Stimulated activated CD4-positive, alpha-beta T cell treated with anti-CD3 and anti-CD28 coated beads, TNF-alpha, amount 100 ng/mL, for 4 hours (primary cell): Measurements from ENCODE around the gene MYOF.

Source experiments
- DNase-seq, 3 experiments: peaks; one replicate each; pipeline ENCODE4 v3.0.0-alpha.2; 2020; ENCODE audit warnings: low read depth in 3 of 3

Gene MYOF, protein sequence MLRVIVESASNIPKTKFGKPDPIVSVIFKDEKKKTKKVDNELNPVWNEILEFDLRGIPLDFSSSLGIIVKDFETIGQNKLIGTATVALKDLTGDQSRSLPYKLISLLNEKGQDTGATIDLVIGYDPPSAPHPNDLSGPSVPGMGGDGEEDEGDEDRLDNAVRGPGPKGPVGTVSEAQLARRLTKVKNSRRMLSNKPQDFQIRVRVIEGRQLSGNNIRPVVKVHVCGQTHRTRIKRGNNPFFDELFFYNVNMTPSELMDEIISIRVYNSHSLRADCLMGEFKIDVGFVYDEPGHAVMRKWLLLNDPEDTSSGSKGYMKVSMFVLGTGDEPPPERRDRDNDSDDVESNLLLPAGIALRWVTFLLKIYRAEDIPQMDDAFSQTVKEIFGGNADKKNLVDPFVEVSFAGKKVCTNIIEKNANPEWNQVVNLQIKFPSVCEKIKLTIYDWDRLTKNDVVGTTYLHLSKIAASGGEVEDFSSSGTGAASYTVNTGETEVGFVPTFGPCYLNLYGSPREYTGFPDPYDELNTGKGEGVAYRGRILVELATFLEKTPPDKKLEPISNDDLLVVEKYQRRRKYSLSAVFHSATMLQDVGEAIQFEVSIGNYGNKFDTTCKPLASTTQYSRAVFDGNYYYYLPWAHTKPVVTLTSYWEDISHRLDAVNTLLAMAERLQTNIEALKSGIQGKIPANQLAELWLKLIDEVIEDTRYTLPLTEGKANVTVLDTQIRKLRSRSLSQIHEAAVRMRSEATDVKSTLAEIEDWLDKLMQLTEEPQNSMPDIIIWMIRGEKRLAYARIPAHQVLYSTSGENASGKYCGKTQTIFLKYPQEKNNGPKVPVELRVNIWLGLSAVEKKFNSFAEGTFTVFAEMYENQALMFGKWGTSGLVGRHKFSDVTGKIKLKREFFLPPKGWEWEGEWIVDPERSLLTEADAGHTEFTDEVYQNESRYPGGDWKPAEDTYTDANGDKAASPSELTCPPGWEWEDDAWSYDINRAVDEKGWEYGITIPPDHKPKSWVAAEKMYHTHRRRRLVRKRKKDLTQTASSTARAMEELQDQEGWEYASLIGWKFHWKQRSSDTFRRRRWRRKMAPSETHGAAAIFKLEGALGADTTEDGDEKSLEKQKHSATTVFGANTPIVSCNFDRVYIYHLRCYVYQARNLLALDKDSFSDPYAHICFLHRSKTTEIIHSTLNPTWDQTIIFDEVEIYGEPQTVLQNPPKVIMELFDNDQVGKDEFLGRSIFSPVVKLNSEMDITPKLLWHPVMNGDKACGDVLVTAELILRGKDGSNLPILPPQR (N-terminal part only)

DNA sequence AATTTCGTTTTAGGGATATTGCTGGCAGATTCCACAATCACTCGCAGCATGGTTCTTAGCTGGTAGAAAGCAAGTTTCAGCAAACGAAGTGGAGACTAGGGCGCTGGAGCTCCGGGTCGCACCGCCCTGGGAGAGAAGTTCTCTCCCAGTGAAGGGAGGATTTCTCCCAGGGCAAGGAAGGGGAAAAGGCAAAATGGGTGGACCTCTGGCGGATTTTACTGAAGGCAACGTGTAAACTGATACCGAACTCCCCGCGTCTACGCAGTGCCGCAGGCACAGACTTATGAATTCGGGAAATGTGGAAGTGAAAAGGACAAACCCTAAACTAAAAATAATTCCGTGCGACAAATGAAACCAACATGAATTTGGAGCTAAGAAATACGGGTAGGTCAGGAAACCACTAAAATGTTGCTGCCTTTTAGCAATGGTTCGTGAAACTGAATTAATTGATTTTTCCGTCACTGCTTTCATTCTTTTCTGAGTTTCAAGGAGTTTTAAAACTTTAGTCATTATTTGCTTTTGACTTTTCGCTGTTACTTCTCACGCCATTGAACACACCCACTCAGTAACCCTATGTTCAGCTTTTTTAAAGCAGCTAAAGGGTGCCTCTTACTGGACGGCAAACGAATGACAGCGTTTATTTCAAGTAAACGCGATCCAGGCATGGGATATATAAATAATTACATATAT lies at the start of gene MYOF:
Gene MYOF (minus strand): TSS at position 190 of the 690 bp plus-strand sequence. CDS start 140 bp downstream, at position 50.
- peak in 2 of 3 experiments; percentile 19 to 29 for DNase-seq

DNA sequence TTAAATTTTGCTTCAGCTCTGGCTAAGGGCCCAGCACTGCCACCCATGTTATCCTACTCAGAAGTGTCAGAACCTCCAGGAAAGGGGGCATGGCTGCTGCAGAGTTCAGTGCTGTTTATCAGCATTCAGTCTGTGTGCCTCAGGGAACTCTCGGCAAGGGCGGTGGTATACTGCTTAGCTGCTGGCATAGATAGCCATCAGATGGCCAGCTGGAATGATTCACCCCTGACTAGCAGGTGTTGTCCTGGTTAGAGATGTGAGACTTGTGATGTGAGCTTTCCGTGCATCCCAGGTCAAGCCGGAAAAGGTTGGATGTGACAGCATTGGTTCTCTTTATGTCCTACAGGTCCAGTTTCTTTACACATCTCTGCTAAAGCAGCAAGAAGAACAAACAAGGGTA lies 36.4 kb upstream of the MYOF start:
- DNase-seq, result no peak

DNA sequence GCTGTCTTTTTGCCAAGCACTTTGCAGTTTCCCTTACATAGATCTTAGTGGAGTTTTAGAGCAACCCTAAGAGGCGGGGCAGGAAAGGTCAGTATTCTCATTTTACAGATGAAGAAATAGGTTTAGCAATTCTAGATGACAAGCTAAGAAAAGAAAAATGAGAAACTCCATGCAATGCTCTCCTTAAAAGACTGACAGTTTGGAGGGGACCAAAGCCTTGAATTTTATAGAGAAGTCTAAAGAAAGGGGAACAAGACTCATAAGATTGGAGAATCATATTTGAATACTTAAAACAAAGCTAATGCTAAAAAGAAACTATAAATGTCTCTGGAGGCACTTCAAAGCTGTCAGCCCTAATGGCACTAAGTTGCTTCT lies 33.9 kb upstream of the MYOF start:
- no peak for DNase-seq

DNA sequence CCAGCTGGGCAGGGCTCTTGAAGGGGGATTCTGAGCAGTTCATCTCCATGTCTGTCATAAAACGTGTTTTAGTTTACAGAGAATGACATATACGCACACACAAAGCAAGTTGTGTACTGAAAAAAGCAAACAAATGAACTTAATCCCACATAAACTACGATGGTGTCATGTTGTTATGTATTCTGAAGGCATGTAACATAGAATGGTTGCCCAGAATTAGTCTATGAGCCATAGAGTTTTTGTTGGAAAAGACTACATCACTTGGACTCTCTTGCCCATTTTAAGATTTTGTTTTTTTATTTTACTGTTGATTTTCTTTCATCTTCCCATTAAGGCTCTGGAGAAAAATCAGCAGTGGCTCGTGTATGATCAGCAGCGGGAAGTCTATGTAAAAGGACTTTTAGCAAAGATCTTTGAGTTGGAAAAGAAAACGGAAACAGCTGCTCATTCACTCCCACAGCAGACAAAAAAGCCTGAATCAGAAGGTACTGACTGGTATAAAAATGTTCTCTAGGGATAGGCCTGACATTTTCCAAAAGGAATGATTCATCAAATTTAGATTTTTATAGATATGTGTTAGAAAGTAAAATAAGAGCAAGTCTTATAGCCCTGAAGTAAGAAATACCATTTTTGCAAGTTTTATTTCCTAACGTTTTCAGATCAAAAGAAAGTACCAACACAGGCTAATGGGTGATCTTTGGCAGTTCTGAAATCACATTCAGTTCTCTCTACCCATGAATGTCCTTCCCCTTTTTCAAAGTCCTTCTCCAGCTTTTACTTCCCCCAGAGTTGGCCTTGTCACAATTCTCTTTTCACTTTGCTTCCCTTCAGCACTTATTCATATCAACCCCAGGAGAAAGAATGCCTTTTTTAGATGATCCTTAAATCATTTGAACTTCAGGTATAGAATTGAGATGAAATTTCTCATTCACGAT lies 33.2 kb upstream of the MYOF start:
- no peak for DNase-seq

DNA sequence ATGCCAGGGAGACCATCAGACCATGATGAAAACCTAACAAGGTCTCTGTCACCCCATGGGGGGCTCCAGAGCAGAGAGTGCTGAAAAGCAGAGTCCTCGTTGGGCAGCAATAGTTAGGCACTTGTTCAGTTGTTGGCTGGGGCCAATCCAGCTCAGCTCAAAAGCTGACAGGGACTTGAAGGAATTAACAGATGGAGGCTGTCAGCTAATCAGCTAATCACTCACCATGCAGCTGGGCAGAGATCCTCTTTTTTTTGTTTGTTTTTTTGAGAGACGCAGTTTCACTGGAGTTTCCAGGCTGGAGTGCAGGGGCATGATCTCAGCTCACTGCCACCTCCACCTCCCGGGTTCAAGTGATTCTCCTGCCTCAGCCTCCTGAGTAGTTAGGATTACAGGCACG lies 32.4 kb upstream of the MYOF start:
- DNase-seq, result no peak

DNA sequence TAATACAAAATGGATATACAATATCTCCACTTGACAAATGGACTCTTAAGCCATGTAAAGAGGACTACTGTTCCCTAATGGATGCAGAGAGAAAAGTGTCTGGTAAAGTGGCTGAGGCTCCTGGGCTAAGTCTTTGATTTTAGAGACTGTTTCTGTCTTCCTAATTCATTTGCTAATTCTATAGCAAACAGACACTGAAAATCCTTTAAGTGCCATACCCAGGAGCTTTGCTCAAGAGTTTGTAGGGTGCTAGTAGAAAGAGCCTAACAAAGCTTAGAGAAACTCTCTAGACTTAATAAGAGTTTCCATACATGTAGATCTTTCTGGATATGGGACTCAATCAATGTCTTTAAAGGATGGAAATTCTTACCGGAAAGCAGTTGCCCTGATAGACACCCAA lies 31.0 kb upstream of the MYOF start:
- DNase-seq, result no peak

DNA sequence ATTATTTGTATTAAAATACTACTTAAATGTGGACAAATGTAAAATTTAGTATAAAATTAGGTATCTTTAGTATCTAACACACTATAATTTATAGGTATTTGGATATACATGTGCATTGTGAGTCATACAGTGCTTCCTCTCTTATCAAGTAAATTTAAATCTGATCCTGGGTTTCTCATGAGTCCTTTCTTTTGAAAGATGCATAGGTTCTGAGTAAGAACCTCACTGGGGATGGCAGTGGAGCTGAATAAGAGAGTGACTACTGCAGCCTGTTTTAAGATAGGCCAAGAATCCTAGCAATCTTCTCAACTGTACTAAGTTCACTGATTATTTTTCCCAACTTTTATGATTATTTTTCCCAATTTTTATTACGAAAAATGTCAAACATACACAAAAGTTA lies 30.4 kb upstream of the MYOF start:
- no peak for DNase-seq

DNA sequence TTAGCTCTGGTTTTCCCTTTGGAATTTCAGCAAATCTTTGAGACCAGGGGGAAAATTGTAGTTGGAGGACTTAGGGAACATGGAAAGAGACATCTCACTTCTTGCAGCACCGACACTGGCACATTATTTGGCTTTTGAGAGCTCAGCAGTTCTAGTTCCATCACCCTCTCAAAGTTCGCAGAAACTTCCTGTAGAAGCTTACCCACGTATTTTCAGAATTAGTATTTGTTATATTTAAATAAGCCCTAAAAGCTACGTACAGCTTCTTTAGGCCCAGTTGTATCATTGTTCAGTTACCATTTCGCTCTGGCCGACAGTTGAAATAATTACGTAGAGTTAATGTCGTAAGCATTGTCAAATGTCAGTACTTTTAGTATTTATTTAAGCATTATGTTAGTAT lies 27.7 kb upstream of the MYOF start:
- no peak for DNase-seq

DNA sequence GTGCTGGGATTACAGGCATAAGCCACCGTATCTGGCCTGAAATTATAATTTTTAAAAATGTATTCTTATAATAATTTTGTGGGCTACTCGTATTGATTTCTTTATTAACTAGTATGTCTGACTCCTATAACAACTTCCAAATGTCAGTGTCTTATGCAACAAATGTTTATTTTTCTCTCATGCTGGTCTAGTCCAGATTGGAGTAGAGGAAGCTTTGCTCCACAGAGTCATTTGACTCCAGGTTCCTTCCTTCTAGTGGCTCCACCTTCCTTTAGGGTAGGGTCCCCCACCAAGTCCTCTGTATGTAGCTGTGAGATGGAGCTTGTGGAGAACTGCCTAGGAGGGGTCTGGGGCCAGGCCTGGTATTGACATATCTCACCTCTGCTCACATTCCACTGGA lies 22.9 kb upstream of the MYOF start:
- no peak for DNase-seq

DNA sequence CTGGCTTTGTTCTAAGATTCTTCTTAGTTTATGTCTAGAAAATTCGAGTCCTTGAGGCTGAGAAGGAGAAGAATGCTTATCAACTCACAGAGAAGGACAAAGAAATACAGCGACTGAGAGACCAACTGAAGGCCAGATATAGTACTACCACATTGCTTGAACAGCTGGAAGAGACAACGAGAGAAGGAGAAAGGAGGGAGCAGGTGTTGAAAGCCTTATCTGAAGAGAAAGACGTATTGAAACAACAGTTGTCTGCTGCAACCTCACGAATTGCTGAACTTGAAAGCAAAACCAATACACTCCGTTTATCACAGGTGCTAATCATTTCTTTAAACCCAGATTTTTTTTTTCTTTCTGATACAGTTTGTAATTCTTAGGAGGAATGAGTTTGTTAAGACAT lies 20.9 kb upstream of the MYOF start:
- DNase-seq, result no peak

DNA sequence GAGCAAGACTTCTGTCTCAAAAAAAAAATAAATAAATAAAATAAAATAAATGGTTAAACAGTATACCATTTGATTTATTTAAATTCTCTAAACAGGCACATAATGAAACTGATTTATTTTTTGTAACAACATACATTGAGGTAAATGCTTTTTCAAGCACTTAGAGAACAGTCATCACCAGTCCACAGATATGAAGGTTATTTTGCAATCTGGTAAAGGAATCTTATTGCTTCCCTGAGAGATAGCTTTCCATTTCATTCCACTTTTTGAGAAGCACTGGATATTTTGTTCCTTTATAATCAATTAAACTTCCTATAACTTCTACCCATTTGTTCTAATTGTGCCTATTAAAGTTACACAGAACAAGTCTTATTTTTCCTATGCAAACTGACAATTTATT lies 19.5 kb upstream of the MYOF start:
- no peak for DNase-seq

DNA sequence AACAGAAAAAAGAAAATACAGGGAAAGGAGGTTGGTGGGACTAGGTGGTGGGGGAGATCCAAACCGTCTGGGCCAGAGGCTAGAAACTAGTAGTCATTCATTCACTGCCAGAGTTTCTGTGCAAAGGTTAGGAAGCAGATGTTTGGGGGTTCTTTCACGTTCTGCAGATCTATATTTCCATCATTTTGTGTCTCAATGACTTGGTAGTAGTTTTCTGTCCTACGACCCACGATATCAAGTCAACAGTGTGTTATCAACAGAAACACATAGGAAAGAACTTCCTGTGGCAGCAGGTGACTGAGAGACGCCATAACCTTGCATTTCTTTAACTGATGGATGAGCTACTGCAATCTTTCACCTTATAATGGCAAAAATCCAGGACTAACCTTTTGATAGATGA lies 16.0 kb upstream of the MYOF start:
- DNase-seq, result no peak

DNA sequence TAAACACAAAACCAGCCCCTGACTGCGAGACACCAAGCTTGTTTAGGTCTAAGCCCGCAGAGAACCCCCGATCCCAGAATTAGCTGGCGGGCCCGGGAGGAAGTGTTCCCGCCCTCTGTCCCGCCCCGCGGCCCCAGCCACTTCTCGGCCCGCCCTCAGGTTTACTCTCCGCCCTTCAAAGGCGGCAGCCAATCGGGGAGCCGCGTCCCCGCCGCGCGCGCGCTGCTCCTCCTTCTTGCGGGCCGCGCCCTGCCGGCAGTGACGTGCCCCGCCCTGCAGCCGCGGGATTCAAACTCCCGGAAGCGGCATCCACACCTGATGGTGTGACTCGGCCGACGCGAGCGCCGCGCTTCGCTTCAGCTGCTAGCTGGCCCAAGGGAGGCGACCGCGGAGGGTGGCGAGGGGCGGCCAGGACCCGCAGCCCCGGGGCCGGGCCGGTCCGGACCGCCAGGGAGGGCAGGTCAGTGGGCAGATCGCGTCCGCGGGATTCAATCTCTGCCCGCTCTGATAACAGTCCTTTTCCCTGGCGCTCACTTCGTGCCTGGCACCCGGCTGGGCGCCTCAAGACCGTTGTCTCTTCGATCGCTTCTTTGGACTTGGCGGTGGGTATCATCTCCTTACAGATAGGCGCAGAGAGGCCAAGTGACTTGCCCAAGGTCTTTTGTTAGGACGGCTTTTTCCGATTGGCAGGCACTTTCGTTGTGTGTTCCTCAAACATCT lies 14.3 kb upstream of the MYOF start, which contains the start of gene CEP55:
Gene CEP55 (plus strand): TSS at position 291 of the 720 bp plus-strand sequence. CDS start 3,440 bp downstream, outside the sequence.
- peak; percentile 90 to 93 (median 91) for DNase-seq

DNA sequence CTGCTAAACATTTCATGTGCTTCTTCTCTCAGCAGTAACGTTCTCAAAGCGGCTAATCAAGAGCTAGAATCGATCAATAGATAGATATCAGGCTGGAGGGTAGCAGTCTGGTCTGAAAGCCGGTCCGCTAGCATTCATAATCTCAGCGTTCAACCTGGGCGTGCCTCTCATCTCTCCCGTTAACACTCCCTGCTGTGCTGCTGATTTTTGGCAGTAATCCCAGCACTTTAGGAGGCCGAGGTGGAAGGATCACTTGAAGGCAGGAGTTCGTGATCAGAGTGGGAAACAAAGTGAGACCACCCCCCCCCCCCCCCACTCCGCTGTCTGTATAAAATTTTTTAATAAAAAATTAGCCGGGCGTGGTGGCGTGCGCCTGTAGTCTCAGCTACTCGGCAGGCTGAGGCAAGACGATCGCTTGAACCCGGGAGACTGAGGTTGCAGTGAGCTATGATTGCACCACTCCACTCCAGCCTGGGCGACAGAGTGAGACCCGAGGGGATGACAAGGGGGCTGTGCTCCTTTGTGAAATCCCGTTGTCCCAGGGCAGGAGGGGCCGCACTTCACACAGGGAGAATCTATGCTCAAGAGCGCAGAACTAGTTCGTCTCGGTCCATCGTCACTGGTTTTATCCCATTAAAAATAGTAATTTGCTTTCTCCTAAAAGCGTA lies 13.7 kb upstream of the MYOF start:
- DNase-seq, result no peak

DNA sequence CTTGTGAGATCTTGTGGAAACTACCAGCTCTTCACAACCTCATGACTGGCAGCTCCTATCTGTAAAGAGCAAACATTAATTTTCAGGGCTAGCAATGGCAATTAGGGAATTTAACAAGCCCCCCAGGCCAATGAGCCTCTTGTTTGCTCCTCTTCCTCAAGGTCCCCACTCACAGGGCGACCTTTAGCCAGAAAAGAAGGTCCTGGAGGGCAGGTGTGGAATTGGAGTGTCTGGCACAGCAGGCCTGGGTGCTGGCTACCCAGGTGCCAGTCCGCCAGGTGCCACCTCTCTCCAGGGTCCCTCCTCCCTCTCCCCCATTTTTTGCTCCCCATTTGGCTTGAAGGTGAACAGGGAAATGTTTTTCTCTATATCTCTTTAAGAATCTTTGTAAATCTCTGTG lies 12.4 kb upstream of the MYOF start:
- DNase-seq, result no peak

DNA sequence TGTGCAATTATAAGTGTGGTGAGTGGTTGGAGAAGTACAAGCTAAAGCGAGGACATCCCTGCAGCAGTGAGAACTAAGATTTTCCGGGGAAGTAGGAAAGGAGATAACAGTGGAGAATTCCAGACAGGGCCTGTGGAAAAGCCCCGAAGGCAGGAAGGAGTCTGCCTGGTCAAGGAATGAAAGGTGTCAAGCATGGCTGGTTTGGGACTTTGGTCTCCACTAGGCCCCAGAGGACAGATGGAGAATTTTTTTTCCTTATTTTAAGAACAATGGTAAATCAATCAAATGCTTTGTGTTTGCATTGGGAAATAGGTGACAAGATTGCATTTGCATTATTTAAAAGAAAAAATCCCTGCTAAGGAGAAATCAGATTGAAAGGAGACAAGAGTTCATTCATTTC lies 11.0 kb upstream of the MYOF start:
- no peak for DNase-seq

DNA sequence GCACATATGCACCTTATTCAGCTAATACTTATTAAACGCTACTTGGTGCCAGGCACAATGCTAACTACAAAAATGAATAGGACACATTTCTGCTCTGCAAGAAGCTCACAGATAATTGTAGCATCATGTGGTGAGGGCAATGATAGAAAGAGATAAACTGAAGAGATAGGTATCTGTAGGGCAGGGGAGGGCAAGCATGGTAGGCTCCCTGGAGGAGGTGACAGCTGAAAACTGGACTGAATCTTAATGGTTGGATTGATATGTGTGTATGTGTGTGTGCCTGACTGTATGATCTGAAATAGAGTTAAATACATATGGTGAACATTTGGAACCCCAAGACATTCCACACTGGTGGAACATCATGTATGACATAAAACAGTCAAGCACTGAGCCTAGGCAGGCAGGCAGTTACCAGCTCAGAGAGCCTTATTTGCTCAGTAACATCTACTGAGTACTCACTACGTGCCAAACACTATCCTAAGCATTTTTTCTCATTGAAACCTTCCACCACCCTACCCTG lies 9.5 kb upstream of the MYOF start:
- DNase-seq, result no peak

DNA sequence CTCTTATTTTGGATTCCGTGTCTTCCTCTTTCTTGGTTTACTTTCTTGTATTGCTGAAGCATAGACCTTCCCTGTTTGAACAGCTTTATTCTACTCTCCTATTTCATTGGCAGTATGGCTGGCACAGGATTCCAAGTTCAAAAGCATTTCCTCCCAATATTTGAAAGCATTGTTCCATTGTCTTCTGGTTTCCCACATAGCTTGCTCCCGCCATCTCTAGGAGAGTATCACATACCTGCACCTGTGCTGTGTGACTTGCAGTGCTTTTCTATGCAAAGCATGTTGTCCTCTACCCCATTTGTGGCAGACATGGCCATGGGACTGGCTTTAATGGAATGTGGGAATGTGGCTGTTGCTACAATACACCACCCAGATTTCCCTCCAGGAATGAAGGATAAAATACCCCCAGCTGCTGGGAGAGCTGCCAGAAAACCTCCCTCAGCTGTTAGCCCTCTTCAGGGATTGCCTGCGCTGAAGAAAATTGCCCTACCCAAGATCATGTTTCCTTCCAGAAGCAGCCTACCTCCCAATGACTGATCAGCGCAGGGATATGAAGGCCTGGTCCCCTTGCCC lies 6.9 kb upstream of the MYOF start:
- DNase-seq, result no peak
